Mesenteric fat pad (tissue), 1 donor: Measurements from ENCODE around the gene PTPRN2. TPM values are rescaled to one million over a fixed set of nuclear protein-coding genes. Genes with fewer than 3 reads are reported as not detected.
"Not testable (repeated sequence)": the region's sequence is repeated elsewhere in the genome, so short reads cannot be mapped to it uniquely, and the experiment has no call there.

Experiments used
- DNase-seq: peaks from one replicate; pipeline ENCODE4 v3.0.0-alpha.2; 2020; ENCODE audit warnings: low spot score
- total RNA-seq: library from RNA; stranded (reverse); fragmentation: NEBNext Ultra II Directional; extraction: Animal tissue kit (Norgen Biotek cat#: 25700); gene quantifications from one replicate; pipeline ENCODE4 v1.2.1, GENCODE V29; 2021
- donor health status: DM: yes; HTN: yes; CAD: no.

PTPRN2 gene
- total RNA-seq, 1 donor from 2014 or later, result 2.6 TPM

DNA sequence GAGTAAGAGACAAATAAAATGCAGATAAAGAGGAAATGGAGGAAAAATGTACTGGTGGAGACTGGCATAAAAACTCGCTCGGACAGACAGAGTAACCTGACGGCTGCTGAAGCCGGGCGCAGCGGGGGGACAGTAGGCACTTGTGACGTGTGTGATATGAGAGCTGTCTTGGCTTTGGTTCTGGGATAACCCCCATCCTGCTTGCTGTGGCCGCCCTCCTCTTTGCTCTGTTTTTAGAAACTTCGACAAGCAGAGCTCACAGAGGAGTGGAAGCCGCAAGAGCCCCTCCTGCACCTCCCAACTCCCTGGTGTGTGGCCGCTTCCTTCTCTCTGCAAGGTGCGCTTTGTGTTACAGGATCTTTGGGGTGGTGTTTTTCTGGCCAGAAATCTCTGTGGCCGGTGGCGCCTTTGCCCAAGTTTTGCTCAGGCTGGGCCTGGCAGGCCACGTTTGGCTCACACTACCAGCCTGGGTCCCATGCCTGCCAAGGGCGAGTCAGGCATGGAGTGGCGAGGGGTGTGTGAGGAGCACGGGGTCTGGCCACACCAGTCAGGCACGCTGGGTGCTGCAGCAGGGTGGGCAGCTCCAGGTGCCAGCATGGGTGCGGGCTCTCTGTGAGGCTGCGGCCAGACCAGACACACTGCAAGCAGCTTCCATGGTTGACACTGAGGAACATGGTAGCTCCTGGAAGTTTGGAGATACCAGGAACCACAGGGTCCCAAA lies 982.8 kb downstream of the PTPRN2 start:
- DNase-seq, result no peak

DNA sequence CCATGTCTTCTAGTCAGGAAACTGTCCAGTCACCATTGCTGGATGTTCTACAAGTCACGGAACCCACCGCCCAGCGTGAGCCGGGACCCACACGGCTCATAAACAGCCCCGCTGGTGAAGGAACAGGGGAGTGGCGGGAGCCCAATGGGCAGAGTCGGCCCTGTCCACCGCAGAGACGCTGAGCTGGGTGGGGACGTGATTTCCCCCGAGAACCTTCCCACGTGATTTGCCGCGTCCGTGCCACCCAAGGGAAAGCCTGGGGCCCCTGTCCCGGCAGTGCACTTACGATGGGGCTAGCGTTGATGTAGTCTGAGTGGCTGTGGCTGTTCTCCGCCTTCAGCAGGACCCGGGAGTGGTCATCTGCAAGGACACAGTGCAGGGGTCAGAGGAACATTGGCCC lies 983.9 kb downstream of the PTPRN2 start:
- no peak for DNase-seq

DNA sequence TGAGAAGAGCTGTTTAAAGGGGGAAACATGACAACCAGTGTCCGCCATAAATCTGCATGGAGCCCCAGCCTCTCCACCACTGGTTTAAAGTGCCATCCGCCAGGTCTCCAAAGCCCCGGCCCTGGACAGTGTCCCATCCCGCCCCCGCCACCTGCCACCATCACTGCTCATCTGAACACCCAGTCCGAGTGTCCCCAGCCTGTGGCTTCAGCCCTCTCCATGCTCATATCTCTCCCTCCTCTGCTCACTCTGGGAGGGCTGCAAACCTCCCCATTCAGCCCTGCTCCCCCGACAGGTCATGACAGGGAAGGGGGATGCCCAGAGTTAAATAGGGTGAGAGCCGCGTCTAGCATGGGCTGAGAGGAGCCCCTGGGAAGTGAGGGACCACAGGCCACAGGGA lies 984.6 kb downstream of the PTPRN2 start:
- DNase-seq, result no peak

DNA sequence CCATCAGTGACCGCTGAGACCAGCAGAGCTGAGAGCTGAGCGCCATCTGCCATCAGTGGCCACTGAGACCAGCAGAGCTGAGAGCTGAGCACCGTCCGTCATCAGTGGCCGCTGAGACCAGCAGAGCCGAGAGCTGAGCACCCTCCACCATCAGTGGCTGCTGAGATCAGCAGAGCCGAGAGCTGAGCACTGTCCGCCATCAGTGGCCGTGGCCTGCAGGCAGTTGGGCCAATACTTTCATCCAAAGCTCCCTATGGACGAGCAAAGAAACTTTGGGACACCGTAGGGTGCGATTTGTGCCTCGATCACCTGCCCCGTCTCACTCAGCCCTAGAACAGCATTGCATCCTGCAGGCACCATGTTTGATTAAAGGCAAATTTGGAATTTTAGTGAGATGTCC lies 985.0 kb downstream of the PTPRN2 start:
- DNase-seq, result no peak

DNA sequence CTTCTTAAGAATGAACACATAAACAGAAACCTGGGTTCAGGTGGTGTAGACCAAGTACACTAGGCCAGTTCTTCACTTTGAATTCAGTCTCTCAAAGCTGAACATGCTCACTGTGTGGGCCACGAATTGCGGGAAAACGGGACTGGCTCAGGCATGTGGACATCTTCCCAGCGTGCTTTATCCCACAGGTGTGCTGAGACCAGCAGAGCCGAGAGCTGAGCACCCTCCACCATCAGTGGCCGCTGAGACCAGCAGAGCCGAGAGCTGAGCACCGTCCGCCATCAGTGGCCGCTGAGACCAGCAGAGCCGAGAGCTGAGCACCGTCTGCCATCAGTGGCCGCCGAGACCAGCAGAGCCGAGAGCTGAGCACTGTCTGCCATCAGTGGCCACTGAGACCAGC lies 985.5 kb downstream of the PTPRN2 start:
- DNase-seq, result no peak

DNA sequence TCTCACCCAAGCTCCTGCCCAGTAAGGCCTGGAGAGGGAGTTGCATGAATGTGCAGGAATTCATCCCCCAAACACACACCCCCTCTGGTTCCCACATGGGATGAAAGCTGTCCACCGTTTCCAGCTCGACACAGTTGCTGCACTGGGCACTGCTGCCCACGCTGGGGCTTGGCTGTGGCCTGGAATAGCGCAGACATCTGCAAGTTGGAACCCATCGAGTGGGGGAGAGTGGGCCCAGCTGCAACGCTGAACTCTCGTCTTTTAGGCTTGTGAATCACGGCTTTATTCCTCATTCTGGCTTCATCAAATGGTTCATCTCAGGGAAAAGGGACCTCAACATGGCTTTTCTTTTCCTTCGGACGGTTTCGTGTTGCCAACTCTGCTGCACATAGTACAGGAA lies 986.1 kb downstream of the PTPRN2 start:
- no peak for DNase-seq

DNA sequence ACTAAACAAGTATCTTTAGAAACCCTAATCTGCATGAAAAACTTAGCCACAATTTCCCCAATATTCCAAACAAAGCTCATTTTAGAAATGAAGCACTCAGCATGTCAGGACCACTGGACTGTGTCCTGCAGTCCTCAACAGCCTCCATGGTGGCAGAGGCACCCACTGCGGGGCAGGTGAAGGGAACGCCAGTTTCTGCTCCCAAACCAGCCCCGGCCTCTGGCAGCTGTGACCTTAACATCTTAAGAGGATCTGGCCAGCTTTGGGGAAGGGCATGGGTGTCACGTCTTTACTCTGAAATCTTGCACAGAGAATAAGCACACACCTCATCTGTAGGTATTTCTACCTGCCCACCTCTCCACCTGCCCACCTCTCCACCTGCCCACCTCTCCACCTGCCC lies 988.1 kb downstream of the PTPRN2 start:
- DNase-seq, result no peak

DNA sequence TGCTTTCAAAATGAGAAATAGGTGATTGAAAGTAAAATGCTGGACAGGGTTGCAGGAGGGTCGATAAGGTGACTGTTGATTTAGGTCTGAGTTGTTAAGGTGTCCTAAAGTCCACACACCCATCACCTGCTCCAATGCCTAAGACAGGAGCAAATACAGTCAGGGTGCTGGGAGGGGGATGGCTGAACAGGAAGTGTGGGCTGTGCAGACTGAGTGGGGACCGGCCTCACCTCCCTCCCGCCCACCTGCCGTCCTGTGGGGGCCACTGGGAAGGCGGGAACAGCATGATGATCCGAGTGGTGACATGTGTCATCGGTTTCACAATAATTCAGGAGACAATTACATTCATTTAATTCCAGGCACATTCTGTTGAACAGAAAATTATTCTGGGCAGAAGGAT lies 990.1 kb downstream of the PTPRN2 start:
- DNase-seq, result no peak

DNA sequence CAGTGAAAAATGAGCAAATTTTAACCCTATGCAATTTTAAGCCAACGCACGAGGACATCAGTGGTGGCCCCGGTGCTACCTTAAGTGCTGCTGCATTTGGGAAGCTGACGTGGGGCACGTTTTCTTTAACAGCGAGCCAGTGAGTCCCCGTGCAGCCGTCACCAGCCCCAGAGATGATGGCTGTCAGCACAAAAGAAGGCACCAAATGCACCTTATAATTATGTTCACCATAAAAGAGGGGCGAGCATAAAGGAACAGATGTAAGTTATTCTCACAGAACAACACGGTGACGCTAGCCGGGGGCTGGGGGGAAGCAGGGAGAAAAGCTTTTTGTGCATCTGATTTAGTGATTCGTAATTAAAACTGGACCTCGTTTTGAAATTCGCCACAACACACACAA lies 990.7 kb downstream of the PTPRN2 start:
- DNase-seq, result no peak

DNA sequence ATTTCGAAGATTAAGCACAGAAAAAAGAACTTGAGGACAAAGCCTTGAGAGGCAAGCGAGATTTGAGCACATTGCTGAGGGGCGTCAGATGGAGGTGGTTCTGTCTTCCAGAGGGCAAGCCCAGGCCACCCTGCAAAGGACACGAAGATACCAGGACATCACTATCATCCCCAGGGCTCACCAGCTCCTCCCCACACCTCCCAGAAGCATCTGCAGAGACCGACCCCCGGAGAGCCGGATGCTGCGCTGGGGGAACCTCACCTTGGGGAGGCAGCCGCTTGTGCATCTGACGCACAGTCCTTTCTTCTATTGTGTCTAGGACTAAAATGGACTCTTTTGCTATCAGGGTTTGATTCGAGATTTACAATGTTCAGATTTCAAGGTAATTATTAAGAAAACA lies 991.2 kb downstream of the PTPRN2 start:
- no peak for DNase-seq

DNA sequence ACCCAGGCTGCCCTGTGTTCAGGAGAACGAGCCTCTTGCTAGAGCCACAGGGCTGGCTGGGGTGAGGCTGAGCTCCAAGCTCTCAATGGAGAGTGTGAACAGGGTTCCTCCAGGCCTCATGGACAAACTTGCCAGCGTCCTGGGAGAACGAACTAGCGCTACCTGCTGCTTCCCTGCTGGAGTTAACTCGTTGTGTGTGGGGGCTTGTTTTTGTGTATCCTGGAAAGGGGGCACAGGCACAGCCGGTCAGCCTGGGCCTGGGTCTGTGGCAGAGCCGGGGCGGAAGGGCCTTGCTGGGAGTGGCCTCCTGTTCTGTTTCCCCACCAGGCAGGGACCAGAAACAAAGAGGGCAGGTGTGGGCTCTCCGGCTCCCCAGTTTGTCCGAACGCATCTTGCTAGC lies 991.6 kb downstream of the PTPRN2 start:
- no peak for DNase-seq

DNA sequence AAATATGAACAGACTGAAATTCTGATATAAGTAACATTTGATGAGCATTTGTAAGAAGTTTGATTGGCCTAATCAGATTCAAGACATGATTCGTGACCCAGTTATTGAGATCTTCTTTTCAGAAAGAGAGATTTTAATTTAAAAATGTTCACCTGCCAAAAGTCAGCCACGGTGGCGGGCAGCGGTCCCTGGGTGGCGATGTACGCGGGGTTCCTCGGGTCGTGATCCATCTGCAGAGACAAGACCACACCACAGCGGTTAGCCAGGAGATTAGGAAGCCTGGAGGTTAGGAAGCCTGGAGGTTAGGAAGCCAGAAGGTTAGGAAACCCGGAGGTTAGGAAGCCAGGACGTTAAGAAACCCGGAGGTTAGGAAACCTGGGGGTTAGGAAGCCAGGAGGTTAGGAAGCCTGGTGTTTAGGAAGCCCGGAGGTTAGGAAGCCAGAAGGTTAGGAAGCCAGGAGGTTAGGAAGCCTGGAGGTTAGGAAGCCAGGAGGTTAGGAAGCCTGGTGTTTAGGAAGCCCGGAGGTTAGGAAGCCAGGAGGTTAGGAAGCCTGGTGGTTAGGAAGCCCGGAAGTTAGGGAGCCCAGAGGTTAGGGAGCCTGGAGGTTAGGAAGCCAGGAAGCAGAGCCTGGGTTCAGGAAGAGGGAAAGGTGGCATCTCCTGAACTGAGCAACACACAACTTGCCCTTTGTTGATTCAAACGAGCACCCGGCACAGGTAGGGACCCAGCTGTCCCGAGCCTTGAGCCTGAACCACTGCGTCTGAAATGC lies 992.4 kb downstream of the PTPRN2 start:
- DNase-seq, result no peak

DNA sequence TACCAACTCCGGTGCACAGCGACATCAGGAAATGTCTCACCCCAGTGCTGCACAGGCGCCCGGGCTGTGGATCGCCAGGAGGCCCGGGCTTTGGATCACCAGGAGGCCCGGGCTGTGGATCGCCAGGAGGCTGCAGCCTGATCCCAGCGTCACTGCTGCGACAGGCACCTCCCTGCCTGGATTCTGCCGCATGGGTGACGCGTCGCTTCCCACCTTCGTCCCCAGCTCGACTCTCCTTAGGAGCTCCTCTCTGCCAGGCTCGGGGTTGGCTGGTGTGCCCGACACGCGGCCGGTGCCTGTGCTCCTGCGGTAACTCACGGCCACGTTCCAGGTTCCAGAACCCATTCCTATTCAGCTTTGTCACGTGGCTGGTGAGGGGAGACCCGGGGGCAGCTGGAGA lies 993.3 kb downstream of the PTPRN2 start:
- DNase-seq, result no peak

DNA sequence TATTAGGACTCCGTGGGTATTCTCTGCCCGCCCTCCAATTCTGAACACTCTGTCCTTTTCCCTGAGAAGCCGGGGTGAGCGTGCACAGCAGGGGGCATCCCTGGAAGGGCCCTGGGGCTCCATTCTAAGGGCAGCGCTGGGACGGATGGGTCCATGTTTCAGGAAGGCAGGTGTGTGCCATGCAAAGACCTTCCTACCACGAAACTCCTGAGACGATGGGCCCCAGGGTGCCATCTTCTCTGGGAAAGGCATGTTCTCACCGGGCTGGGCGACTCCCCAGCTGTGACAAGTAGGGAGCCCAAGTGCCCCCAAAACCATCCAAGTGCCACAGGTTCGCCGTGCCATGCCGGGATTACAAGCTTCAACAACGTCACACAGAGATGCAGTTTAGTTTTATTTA lies 994.1 kb downstream of the PTPRN2 start:
- no peak for DNase-seq

DNA sequence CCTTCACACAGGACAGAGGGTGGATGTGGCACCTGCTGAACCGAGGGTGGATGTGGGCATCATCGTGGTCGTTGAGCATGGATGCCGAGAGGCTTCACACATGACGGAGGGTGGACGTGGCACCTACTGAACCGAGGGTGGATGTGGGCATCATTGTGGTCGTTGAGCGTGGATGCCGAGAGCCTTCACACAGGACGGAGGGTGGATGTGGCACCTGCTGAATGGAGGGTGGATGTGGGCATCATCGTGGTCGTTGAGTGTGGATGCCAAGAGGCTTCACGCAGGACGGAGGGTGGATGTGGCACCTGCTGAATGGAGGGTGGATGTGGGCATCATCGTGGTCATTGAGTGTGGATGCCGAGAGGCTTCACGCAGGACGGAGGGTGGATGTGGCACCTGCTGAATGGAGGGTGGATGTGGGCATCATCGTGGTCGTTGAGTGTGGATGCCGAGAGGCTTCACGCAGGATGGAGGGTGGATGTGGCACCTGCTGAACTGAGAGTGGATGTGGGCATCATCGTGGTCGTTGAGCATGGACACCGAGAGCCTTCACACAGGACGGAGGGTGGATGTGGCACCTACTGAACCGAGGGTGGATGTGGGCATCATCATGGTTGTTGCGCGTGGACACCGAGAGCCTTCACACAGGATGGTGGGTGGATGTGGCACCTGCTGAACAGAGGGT lies 994.8 kb downstream of the PTPRN2 start:
- DNase-seq, result not testable (repeated sequence)

DNA sequence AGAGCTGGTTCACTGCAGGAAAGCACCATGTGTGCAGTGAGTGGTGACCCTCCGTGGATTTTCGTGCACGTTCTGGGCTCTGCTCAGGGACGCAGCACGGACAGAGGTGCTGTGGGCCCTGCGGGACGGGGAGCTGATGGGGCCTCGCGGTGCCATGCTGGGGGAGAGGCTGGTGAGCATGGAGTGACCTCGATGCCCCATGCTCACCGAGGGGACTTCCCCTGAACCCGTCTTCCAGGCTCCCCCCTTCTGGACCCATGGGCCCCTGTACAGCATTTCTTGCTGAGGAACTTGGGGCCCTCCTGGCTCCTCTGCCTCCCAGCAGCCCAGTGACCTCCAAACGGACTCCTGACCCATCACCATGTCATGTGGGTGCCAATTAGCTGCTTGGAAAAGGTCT lies 997.1 kb downstream of the PTPRN2 start:
- DNase-seq, result no peak

DNA sequence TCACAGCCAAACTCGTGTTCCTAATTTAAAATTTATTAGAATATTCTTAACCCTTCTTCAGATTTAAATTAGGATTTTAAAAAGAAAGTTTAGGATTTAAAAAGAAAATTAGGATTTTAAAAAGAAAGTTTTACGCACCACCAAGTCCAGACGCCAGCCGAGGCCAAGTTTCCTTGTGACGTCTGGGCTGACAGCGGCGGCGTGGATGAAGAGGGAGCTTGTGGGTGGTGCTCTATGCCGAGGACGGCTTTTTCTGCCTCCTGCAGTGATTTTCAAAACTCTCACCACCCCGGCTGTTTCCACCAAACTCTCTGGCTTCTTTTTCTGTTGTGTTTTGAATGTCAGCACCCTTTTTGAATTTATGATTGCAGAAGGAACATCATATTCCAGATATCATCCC lies 997.9 kb downstream of the PTPRN2 start:
- DNase-seq, result no peak

DNA sequence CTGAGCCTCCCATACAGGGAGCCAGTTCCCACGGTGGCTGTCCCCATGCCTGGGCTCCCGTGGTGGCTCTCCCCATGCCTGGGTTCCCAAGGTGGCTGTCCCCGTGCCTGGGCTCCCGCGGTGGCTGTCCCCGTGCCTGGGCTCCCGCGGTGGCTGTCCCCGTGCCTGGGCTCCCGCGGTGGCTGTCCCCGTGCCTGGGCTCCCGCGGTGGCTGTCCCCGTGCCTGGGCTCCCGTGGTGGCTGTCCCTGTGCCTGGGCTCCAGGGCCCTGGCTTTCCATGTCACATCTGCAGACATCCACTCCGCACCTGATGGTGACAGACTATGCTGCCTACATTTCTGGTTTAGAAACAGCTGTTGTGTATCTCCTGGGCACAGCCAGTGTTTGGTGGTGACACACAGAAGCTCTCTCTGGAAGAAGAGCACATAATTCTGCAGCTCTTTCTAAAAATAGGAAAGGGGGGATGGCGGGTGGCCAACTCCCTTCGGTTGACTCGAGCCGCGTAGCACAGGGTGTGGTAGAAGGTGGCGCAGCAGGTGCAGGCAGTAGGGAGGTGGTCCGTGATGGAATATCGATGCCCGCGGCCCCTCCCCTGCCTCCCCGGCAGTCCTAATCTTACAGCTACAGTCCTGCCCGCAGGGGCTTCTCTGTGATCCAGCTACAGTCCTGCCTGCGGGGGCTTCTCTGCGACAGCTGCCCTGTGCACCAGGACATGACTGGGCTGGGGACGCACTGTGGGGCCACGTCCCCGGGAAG lies 999.6 kb downstream of the PTPRN2 start:
- DNase-seq, result no peak

DNA sequence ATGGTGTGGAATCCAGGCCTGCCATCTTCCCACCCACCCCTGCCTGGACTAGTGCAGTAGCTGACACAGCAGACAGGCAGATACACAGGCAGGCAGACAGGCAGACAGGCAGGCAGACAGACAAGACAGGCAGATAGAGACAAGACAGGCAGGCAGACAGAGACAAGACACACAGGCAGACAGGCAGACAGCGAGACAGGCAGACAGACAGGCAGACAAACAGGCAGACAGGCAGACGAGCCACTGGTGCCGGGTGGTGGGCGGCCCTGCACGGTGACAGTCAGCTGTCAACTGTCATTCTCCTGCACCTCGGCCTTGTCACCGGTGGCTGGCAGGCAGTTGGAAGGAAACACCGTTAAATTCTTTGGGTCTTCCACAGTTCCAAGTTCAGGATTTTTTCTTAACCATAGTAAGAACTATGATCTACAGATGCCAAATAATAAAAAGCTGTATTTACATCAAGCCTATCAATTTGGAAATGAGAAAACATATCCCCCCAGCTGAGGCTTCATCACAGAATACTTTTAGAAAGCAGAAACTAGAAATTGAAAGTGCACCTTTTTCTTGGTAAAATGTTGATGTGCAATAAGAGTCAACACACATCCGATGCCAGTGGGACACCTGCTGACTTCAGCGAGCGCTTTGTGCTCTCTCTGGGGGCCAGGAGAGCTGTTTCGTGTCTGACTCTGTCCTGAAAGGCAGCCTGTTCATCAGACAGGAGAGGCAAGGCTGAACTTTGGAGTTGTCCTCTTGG lies 1000.4 kb downstream of the PTPRN2 start:
- no peak for DNase-seq

DNA sequence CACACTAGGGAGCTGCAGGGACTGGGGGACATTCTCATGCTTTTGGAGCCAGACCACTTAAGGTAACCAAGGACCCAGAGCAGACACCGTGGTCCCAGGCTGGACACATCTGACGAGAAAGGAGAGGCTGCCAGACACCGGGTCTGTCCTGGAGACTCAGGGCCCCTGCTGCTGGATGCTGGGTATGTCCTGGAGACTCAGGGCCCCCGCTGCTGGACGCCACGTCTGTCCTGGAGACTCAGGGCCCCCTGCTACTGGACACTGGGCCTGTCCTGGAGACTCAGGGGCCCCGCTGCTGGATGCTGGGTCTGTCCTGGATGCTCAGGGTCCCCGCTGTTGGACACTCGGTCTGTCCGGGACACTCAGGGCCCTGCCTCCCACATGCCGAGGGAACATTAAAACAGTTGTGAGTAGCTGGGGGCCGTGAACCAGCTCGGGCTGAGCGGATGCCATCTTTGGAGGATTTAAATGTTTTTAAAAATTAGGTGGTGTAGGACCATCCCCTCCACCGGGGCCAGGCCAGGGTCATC lies 1001.1 kb downstream of the PTPRN2 start:
- no peak for DNase-seq
